Measurements from ENCODE around the gene KIAA0408. TPM values are rescaled to one million over a fixed set of nuclear protein-coding genes. Genes with fewer than 3 reads are reported as not detected.
"Not testable (repeated sequence)": the region's sequence is repeated elsewhere in the genome, so short reads cannot be mapped to it uniquely, and the experiment has no call there.

Gene KIAA0408
- total and polyA plus RNA-seq, 9 of the 15 experiments (the other 6 are each of a cell fraction or from before 2014, with no cell fraction given), result 0.11 TPM; not detected in 8

DNA sequence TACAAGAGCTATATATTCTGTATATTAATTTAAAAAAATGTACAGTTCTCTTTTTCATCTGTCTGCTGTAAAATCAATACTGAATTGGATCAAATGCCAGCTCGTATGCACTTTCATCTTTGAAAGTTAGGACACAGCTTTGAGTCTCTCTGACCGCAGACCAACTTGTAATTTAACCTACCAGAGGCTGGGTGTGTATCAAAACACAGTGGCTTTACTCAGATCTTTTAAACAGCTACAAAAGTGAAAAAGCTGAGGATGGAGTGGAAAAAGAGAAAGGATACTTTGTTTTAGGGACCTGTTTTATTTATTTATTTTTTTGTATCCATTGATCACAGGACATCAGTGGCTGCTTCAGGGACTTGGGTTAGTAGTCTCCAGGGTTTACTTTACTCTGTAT is 44.1 kb downstream of the KIAA0408 start:
- DNase-seq (ENCODE audit: extremely low read depth in 1 of 4, low spot score in 3 of 4), result no peak
- Histone ChIP-seq H3K27me3 (ENCODE audit: control insufficient read depth in 2 of 2, insufficient read depth in 2 of 2, low read length in 2 of 2) (no peaks in the 10 kb centered on the region; a peak in 1 of 5 replicates), H3K9ac (ENCODE audit: insufficient read depth in 1 of 2, low read depth in 2 of 2, low read length in 2 of 2) (no peak overlapping the region), H3K27ac (ENCODE audit: extremely low read depth, low read depth, low read length) (no peak overlapping the region), H3K4me1 (replicated peaks in 1 of 2; ENCODE audit: control insufficient read depth in 2 of 2, insufficient read depth in 2 of 2, low read length in 2 of 2) (no peaks in the 10 kb centered on the region; a peak in 1 of 5 replicates), H3K4me3 (no peak overlapping the region), H3K36me3 (ENCODE audit: control insufficient read depth, insufficient read depth, low read length) (no peaks in the 10 kb centered on the region), H3K9me1 (ENCODE audit: control insufficient read depth, insufficient read depth, low read length) (no peaks in the 10 kb centered on the region), H3K79me2 (ENCODE audit: control insufficient read depth, insufficient read depth, low read length) (no peaks in the 10 kb centered on the region), H3K4me2 (ENCODE audit: insufficient read depth, low read length) (no peak overlapping the region), H3K9me3 (replicated peaks; ENCODE audit: control insufficient read depth, insufficient read depth, low read depth, low read length) (no peaks in the 10 kb centered on the region), H2AFZ (ENCODE audit: low read depth, low read length) (no peak overlapping the region), H4K20me1 (replicated peaks; ENCODE audit: control insufficient read depth, insufficient read depth, low read length) (no peaks in the 10 kb centered on the region)
- intact Hi-C loops (cut with micrococcal nuclease), result no loop called here
- ChIA-PET POLR2A (no interaction called here), CTCF (ENCODE audit: low intra/inter-chr PET ratio) (no interaction called here)
- no TSS peak for BruUV-seq (replicated peaks)
- no peak for TF ChIP-seq CREB1 (IDR thresholded peaks at IDR 0.05)
- TF ChIP-seq CREB1 (CRISPR knock-in tag; IDR thresholded peaks at IDR 0.05), result no peak
- no peak for TF ChIP-seq HIVEP1 (CRISPR knock-in tag; IDR thresholded peaks at IDR 0.05)
- TF ChIP-seq NR1H2 (CRISPR knock-in tag; IDR thresholded peaks at IDR 0.05), result no peak
- no peak for TF ChIP-seq PURB (CRISPR knock-in tag; IDR thresholded peaks at IDR 0.05; ENCODE audit: low read depth)
- TF ChIP-seq TAF7 (tag; IDR thresholded peaks at IDR 0.05), result no peak
- no peak for TF ChIP-seq ETV6 (IDR thresholded peaks at IDR 0.05; ENCODE audit: borderline replicate concordance in 1 of 2, low read depth in 2 of 2, low read length in 1 of 2)
- no peak for TF ChIP-seq ETV6 (CRISPR knock-in tag; IDR thresholded peaks at IDR 0.05; ENCODE audit: borderline replicate concordance)
- ATAC-seq, result no peak
- no peak for FAIRE-seq
- 9% methylated on average over 2 of the region's 2 CpGs for WGBS (ENCODE audit: insufficient coverage, low coverage, missing lambda C conversion rate)
- in situ Hi-C loops (cut with MboI), result no loop called here

DNA sequence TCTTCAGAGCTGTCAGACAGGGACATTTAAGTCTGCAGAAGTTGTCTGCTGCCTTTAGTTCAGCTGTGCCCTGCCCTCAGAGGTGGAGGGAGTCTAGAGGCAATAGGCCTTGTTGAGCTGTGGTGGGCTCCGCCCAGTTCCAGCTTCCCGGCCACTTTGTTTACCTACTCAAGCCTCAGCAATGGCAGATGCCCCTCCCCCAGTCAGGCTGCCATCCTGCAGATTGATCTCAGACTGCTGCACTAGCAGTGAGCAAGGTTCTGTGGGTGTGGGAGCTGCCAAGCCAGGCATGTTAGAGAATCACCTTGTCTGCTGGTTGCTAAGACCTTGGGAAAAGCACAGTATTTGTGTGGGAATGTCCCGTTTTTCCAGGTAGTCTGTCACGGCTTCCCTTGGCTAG is 46.1 kb downstream of the KIAA0408 start:
- not testable (repeated sequence) for H3K27me3 ChIP-seq (ENCODE audit: control insufficient read depth in 2 of 2, insufficient read depth in 2 of 2, low read length in 2 of 2); BruUV-seq (replicated peaks)
- peak; percentile 53 for ATAC-seq

More for the DNA sequence above, 46.1 kb downstream of the KIAA0408 start:
- H3K9me1 ChIP-seq (ENCODE audit: control insufficient read depth, insufficient read depth, low read length); POLR2A ChIA-PET; CTCF ChIA-PET (ENCODE audit: low intra/inter-chr PET ratio); H3K4me3 ChIP-seq; H3K27ac ChIP-seq (ENCODE audit: extremely low read depth, low read depth, low read length); intact Hi-C loops (cut with micrococcal nuclease); FAIRE-seq; H3K36me3 ChIP-seq (ENCODE audit: control insufficient read depth, insufficient read depth, low read length); H3K79me2 ChIP-seq (ENCODE audit: control insufficient read depth, insufficient read depth, low read length); H3K4me1 ChIP-seq (replicated peaks in 1 of 2; ENCODE audit: control insufficient read depth in 2 of 2, insufficient read depth in 2 of 2, low read length in 2 of 2); H4K20me1 ChIP-seq (replicated peaks; ENCODE audit: control insufficient read depth, insufficient read depth, low read length); H3K9me3 ChIP-seq (replicated peaks; ENCODE audit: control insufficient read depth, insufficient read depth, low read depth, low read length); in situ Hi-C loops (cut with MboI); H3K9ac ChIP-seq (ENCODE audit: insufficient read depth in 1 of 2, low read depth in 2 of 2, low read length in 2 of 2): not testable (repeated sequence)
- Histone ChIP-seq H2AFZ (ENCODE audit: low read depth, low read length) (peak overlapping the region; percentile 75), H3K4me2 (ENCODE audit: insufficient read depth, low read length) (peak overlapping the region; percentile 38)
- 0 out of 4 replicates have a peak, but pooled peaks of 1 of the 2 experiments have one; percentile 15 for TF ChIP-seq FOXA3 (CRISPR knock-in tag; conservative IDR thresholded peaks at IDR 0.05 in 1 of 2, IDR thresholded peaks at IDR 0.05 in 1 of 2)
- TF ChIP-seq, protein P1, sequence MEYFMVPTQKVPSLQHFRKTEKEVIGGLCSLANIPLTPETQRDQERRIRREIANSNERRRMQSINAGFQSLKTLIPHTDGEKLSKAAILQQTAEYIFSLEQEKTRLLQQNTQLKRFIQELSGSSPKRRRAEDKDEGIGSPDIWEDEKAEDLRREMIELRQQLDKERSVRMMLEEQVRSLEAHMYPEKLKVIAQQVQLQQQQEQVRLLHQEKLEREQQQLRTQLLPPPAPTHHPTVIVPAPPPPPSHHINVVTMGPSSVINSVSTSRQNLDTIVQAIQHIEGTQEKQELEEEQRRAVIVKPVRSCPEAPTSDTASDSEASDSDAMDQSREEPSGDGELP (CRISPR knock-in tag; IDR thresholded peaks at IDR 0.05; ENCODE audit: borderline replicate concordance), result 0 out of 2 replicates have a peak, but pooled peaks have one; percentile 14
- peak in 1 of 3 experiments; percentile 5 for TF ChIP-seq YY1 (IDR thresholded peaks at IDR 0.05; ENCODE audit: borderline replicate concordance in 1 of 3, control insufficient read depth in 1 of 3, extremely low read depth in 1 of 3, insufficient read depth in 3 of 3, insufficient read length in 1 of 3, insufficient replicate concordance in 2 of 3, low read depth in 1 of 3, low read length in 2 of 3)
- DNase-seq (ENCODE audit: extremely low read depth in 1 of 4, low spot score in 3 of 4), result peak in 1 of 4 experiments; percentile 33
- WGBS (ENCODE audit: insufficient coverage, low coverage, missing lambda C conversion rate), result 9% methylated on average over 4 of the region's 4 CpGs
